WTC11 (cell line): Measurements from ENCODE around the gene GPR62.

Source experiments
- CREM ChIP-seq: sonication (generic); formaldehyde crosslinking; IDR thresholded peaks from 2 replicates; pipeline ENCODE4 v1.8.1; 2022; ENCODE audit warnings: mild to moderate bottlenecking, missing genetic modification reagents, moderate library complexity
- GRHL2 ChIP-seq: fragments of 250-450 bp; sonication (Bioruptor Pico); IDR thresholded peaks from 2 replicates; pipeline ENCODE4 v1.8.0; 2022; ENCODE audit warnings: mild to moderate bottlenecking, moderate library complexity; ENCODE audit not compliant: insufficient replicate concordance, severe bottlenecking
- NR2C2 ChIP-seq: sonication (generic); formaldehyde crosslinking; IDR thresholded peaks from 2 replicates; pipeline ENCODE4 v1.8.0; 2022; ENCODE audit warnings: mild to moderate bottlenecking, missing genetic modification reagents
- SP1 ChIP-seq: sonication (generic); formaldehyde crosslinking; conservative IDR thresholded peaks from 2 replicates; pipeline ENCODE4 v1.8.1; 2022; ENCODE audit warnings: missing genetic modification reagents
- ZNF263 ChIP-seq: sonication (generic); formaldehyde crosslinking; IDR thresholded peaks from 2 replicates; pipeline ENCODE4 v1.8.1; 2022; ENCODE audit warnings: low read depth, mild to moderate bottlenecking, moderate library complexity, missing genetic modification reagents
- TF ChIP-seq, protein P1 (sequence below): sonication (generic); formaldehyde crosslinking; IDR thresholded peaks from 2 replicates; pipeline ENCODE4 v1.8.0; 2022; ENCODE audit warnings: mild to moderate bottlenecking, missing genetic modification reagents
- TF ChIP-seq, protein P2 (sequence below): fragments of 200-600 bp; IDR thresholded peaks from 2 replicates; pipeline ENCODE4 v1.8.0; 2022; ENCODE audit warnings: antibody characterized with exemption
- TF ChIP-seq, protein P3 (sequence below): sonication (generic); formaldehyde crosslinking; conservative IDR thresholded peaks from 2 replicates; pipeline ENCODE4 v1.8.1; 2022; ENCODE audit warnings: mild to moderate bottlenecking, missing genetic modification reagents
- TF ChIP-seq, protein P4 (sequence below): sonication (generic); formaldehyde crosslinking; IDR thresholded peaks from 2 replicates; pipeline ENCODE4 v1.8.1; 2023; ENCODE audit warnings: mild to moderate bottlenecking, missing genetic modification reagents, moderate library complexity
- TF ChIP-seq, protein P5 (sequence below): sonication (generic); formaldehyde crosslinking; IDR thresholded peaks from 2 replicates; pipeline ENCODE4 v1.8.1; 2022; ENCODE audit warnings: low read depth, mild to moderate bottlenecking, moderate library complexity, missing genetic modification reagents, borderline replicate concordance
- TF ChIP-seq, protein P6 (sequence below): sonication (generic); formaldehyde crosslinking; IDR thresholded peaks from 2 replicates; pipeline ENCODE4 v1.8.0; 2022; ENCODE audit warnings: mild to moderate bottlenecking, missing genetic modification reagents

DNA sequence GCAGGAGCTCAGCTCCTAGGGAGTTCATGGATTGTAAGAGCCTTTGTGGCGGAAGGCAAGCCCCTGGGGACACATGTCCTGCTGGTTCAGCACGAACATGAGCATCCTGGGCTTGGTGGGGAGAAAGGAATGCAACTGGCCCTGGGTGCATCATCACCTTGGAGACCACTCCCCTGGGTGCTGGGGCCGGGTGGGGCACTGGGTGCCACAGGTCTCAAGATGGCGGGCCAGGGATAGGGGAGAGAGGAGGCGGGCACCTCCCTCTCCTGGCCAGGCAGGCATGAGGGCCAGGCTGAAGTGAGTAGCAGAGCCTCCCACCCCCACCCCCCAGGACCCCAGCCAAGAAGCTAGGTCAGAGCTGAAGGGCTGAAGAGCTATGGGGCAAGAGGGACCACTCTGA lies 11.3 kb downstream of the GPR62 start:
- TF ChIP-seq, protein P1, sequence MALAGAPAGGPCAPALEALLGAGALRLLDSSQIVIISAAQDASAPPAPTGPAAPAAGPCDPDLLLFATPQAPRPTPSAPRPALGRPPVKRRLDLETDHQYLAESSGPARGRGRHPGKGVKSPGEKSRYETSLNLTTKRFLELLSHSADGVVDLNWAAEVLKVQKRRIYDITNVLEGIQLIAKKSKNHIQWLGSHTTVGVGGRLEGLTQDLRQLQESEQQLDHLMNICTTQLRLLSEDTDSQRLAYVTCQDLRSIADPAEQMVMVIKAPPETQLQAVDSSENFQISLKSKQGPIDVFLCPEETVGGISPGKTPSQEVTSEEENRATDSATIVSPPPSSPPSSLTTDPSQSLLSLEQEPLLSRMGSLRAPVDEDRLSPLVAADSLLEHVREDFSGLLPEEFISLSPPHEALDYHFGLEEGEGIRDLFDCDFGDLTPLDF (CRISPR knock-in tag) = no peak
- TF ChIP-seq GRHL2 (CRISPR knock-in tag) (no peak), SP1 (CRISPR knock-in tag) (no peak), ZNF263 (CRISPR knock-in tag) (no peak), CREM (no peak), NR2C2 (no peak)
- TF ChIP-seq, protein P2, sequence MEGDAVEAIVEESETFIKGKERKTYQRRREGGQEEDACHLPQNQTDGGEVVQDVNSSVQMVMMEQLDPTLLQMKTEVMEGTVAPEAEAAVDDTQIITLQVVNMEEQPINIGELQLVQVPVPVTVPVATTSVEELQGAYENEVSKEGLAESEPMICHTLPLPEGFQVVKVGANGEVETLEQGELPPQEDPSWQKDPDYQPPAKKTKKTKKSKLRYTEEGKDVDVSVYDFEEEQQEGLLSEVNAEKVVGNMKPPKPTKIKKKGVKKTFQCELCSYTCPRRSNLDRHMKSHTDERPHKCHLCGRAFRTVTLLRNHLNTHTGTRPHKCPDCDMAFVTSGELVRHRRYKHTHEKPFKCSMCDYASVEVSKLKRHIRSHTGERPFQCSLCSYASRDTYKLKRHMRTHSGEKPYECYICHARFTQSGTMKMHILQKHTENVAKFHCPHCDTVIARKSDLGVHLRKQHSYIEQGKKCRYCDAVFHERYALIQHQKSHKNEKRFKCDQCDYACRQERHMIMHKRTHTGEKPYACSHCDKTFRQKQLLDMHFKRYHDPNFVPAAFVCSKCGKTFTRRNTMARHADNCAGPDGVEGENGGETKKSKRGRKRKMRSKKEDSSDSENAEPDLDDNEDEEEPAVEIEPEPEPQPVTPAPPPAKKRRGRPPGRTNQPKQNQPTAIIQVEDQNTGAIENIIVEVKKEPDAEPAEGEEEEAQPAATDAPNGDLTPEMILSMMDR = no peak
- TF ChIP-seq, protein P3, sequence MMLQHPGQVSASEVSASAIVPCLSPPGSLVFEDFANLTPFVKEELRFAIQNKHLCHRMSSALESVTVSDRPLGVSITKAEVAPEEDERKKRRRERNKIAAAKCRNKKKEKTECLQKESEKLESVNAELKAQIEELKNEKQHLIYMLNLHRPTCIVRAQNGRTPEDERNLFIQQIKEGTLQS (CRISPR knock-in tag) = no peak
- TF ChIP-seq, protein P4, sequence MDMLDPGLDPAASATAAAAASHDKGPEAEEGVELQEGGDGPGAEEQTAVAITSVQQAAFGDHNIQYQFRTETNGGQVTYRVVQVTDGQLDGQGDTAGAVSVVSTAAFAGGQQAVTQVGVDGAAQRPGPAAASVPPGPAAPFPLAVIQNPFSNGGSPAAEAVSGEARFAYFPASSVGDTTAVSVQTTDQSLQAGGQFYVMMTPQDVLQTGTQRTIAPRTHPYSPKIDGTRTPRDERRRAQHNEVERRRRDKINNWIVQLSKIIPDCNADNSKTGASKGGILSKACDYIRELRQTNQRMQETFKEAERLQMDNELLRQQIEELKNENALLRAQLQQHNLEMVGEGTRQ (CRISPR knock-in tag) = no peak
- TF ChIP-seq, protein P5, sequence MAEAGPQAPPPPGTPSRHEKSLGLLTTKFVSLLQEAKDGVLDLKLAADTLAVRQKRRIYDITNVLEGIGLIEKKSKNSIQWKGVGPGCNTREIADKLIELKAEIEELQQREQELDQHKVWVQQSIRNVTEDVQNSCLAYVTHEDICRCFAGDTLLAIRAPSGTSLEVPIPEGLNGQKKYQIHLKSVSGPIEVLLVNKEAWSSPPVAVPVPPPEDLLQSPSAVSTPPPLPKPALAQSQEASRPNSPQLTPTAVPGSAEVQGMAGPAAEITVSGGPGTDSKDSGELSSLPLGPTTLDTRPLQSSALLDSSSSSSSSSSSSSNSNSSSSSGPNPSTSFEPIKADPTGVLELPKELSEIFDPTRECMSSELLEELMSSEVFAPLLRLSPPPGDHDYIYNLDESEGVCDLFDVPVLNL (CRISPR knock-in tag) = no peak
- TF ChIP-seq, protein P6, sequence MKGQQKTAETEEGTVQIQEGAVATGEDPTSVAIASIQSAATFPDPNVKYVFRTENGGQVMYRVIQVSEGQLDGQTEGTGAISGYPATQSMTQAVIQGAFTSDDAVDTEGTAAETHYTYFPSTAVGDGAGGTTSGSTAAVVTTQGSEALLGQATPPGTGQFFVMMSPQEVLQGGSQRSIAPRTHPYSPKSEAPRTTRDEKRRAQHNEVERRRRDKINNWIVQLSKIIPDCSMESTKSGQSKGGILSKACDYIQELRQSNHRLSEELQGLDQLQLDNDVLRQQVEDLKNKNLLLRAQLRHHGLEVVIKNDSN (CRISPR knock-in tag) = no peak
